Measurements from ENCODE around the gene SEMA3G.

SEMA3G gene

GRCh38 chr3:52453496-52454249 lies 8.8 kb upstream of the SEMA3G start, which contains the start of gene TNNC1:
Gene TNNC1 (minus strand): TSS chr3:52454041. CDS start chr3:52454015, 26 bp downstream.
- no peak for DNase-seq

- no peak for DNase-seq
These were observed 7.8 kb upstream of the SEMA3G start for GRCh38 chr3:52452570-52453221.

GRCh38 chr3:52452126-52452525 lies 7.2 kb upstream of the SEMA3G start:
- no peak for DNase-seq

- DNase-seq, result no peak
These were observed 6.6 kb upstream of the SEMA3G start for GRCh38 chr3:52451237-52452083.

GRCh38 chr3:52450489-52451236 lies 5.8 kb upstream of the SEMA3G start:
- no peak for DNase-seq

GRCh38 chr3:52447512-52448355 lies 2.8 kb upstream of the SEMA3G start:
- DNase-seq, result no peak

GRCh38 chr3:52446631-52447511 lies 2.0 kb upstream of the SEMA3G start:
- DNase-seq, result peak; percentile 90

GRCh38 chr3:52446042-52446441 lies 1.1 kb upstream of the SEMA3G start:
- DNase-seq, result no peak

GRCh38 chr3:52443791-52444687 lies 864 bp downstream of the SEMA3G start:
- no peak for DNase-seq

- DNase-seq, result no peak
These were observed 1.7 kb downstream of the SEMA3G start for GRCh38 chr3:52443268-52443610.

GRCh38 chr3:52442409-52443267 lies 2.3 kb downstream of the SEMA3G start:
- DNase-seq, result no peak

GRCh38 chr3:52441772-52442332 lies 3.1 kb downstream of the SEMA3G start:
- no peak for DNase-seq

GRCh38 chr3:52441091-52441771 lies 3.7 kb downstream of the SEMA3G start:
- no peak for DNase-seq

- no peak for DNase-seq
These were observed 4.2 kb downstream of the SEMA3G start for GRCh38 chr3:52440671-52441070.

GRCh38 chr3:52440249-52440551 lies 4.7 kb downstream of the SEMA3G start:
- DNase-seq, result no peak

GRCh38 chr3:52439426-52440248 lies 5.3 kb downstream of the SEMA3G start:
- DNase-seq, result no peak
